Spleen (tissue), 7 donors: ENCODE measurements around the gene COL25A1.

Experiments used
- POLR2A ChIP-seq, 3 donors: fragments of 450-650 bp; IDR thresholded peaks; one replicate each; pipeline ENCODE4 v1.5.1; 2017; ENCODE audit warnings: antibody characterized with exemption in 3 of 3, mild to moderate bottlenecking in 1 of 3
- POLR2AphosphoS5 ChIP-seq, 3 donors: sonication (generic); formaldehyde crosslinking; IDR thresholded peaks; one replicate each; pipeline ENCODE4 v1.5.1; 2017; ENCODE audit warnings: antibody characterized with exemption in 3 of 3
- TF ChIP-seq, protein P1 (sequence below), 11 experiments: fragments of 200-600 bp in 7 of 11; fragments of 450-650 bp in 4 of 11; sonication (generic) in 4 of 11; IDR thresholded peaks in 8 of 11; conservative IDR thresholded peaks in 3 of 11; 1 replicate in 7 of 11; 2 replicates in 4 of 11; pipeline versions ENCODE4 v1.4.0 to v1.8.0; 2016 to 2021; ENCODE audit warnings: antibody characterized with exemption in 11 of 11, inconsistent platforms in 4 of 11, mild to moderate bottlenecking in 1 of 11
- donor health status: DM: no; HTN: no; CAD: no; lungs with moderate emphysema.
- donor health status: DM: no; HTN: no; CAD: no.
- donor health status: DM: no; HTN: no; CAD: no.

DNA sequence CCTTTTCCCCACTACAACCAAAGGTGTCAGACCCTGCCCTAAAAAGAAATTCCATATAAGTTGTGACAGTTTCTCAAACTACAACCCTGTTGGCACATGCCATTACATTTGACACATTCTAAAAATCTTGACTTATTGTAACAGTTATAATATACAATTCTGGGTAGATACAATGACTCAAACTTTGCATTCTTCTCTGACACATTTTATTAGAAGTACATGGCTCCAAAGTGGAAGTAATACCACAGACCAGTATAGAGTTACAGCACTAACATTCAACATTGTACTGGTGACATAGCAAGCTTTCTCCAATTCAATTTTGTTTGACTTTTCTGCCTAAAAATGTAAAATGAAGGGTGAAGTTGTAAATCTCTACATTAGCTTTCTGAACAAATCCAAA is 343.0 kb downstream of the COL25A1 start:
- no peak for TF ChIP-seq POLR2AphosphoS5 (IDR thresholded peaks at IDR 0.05)
- TF ChIP-seq, protein P1, sequence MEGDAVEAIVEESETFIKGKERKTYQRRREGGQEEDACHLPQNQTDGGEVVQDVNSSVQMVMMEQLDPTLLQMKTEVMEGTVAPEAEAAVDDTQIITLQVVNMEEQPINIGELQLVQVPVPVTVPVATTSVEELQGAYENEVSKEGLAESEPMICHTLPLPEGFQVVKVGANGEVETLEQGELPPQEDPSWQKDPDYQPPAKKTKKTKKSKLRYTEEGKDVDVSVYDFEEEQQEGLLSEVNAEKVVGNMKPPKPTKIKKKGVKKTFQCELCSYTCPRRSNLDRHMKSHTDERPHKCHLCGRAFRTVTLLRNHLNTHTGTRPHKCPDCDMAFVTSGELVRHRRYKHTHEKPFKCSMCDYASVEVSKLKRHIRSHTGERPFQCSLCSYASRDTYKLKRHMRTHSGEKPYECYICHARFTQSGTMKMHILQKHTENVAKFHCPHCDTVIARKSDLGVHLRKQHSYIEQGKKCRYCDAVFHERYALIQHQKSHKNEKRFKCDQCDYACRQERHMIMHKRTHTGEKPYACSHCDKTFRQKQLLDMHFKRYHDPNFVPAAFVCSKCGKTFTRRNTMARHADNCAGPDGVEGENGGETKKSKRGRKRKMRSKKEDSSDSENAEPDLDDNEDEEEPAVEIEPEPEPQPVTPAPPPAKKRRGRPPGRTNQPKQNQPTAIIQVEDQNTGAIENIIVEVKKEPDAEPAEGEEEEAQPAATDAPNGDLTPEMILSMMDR (IDR thresholded peaks at IDR 0.05 in 8 of 11, conservative IDR thresholded peaks at IDR 0.05 in 3 of 11) = no peak
- TF ChIP-seq POLR2A (IDR thresholded peaks at IDR 0.05) = no peak
